Epithelial cell of proximal tubule (primary cell): ENCODE results near the gene SLC26A11. TPM values are rescaled to one million over a fixed set of nuclear protein-coding genes. Genes with fewer than 3 reads are reported as not detected.

Experiments used
- DNase-seq: peaks from one replicate; pipeline ENCODE4 v3.0.0-alpha.2; 2011; ENCODE audit warnings: low read depth
- H3K4me3 ChIP-seq: 2 replicates; pipeline ENCODE4 v1.5.1; 2011; ENCODE audit warnings: low read depth, mild to moderate bottlenecking, low read length
- total RNA-seq: library from RNA; depleted of rRNA; stranded (reverse); fragments of >200 nt; gene quantifications from 2 replicates; pipeline ENCODE4 v1.2.3, GENCODE V29; 2015
- TF ChIP-seq, protein P1 (sequence below): conservative IDR thresholded peaks from 2 replicates; pipeline ENCODE4 v1.5.1; 2012; ENCODE audit warnings: low read depth, mild to moderate bottlenecking, low read length

The SLC26A11 gene
- total RNA-seq, 1 donor from 2014 or later, result 7.6 TPM

DNA sequence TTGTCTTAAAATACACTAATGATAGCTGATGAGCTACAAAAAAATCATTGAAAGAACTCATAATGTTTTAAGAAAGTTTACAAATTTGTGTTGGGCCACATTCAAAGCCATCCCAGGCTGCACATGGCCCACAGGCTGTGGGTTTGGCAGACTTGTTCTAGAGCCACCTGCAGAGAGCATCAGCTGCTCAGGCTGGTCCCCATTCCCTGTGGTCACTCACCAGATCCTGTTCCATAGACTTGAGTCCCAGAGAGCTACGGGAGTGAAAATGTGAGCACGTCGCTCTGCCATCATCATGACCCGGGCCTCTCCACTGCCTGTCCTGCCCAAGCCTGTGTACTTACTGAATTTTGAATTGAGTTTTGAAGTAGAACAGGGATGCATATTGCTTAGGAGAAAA, 6.9 kb downstream of the SLC26A11 start:
- no peak overlapping the region for H3K4me3 ChIP-seq
- no peak for DNase-seq
- TF ChIP-seq, protein P1, sequence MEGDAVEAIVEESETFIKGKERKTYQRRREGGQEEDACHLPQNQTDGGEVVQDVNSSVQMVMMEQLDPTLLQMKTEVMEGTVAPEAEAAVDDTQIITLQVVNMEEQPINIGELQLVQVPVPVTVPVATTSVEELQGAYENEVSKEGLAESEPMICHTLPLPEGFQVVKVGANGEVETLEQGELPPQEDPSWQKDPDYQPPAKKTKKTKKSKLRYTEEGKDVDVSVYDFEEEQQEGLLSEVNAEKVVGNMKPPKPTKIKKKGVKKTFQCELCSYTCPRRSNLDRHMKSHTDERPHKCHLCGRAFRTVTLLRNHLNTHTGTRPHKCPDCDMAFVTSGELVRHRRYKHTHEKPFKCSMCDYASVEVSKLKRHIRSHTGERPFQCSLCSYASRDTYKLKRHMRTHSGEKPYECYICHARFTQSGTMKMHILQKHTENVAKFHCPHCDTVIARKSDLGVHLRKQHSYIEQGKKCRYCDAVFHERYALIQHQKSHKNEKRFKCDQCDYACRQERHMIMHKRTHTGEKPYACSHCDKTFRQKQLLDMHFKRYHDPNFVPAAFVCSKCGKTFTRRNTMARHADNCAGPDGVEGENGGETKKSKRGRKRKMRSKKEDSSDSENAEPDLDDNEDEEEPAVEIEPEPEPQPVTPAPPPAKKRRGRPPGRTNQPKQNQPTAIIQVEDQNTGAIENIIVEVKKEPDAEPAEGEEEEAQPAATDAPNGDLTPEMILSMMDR, result no peak

GRCh38 chr17:80227666-80228065, 7.4 kb downstream of the SLC26A11 start:
- TF ChIP-seq, protein P1, result no peak
- no peak for DNase-seq
- no peak overlapping the region for H3K4me3 ChIP-seq

GRCh38 chr17:80228477-80228876, 8.2 kb downstream of the SLC26A11 start:
- TF ChIP-seq, protein P1, result no peak
- no peak for DNase-seq
- H3K4me3 ChIP-seq, result no peak overlapping the region

DNA sequence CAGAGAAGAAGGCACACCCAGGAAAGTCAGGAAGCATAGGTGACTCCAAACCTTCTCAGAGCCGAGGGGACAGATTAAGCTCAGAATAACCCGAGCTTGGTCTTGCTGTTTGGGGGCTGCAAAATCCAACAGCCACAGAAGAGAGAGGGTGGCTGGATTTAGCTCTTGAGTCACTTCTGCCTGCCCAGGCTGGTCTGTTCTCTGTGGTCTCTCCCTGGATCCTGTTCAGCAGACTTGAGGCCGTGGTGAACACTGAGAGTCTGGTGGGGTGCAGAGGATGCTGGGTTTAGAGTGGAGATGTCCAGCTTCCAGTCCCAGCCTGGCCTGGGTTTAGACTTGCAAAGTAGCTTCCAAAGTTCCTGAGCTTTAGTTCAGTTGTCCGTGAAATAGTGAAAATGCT, 8.8 kb downstream of the SLC26A11 start:
- DNase-seq, result no peak
- TF ChIP-seq, protein P1, result no peak
- no peak overlapping the region for H3K4me3 ChIP-seq

DNA sequence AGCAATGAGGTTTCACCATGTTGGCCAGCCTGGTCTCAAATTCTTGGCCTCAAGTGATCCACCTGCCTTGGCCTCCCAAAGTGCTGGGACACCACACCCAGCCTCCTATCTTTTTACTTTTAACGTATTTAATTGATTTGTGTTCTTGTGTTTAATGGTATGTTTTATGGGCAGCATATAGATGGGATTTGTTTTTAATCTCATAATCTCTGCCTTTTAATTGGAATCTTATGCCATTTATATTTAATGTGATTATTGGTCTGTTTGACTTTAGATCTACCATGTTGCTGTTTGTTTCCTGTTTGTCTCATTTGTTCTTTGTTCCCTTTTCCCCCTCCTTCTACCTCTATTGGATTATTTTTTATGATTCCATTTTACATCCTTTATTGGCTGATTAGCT, 12.2 kb downstream of the SLC26A11 start:
- H3K4me3 ChIP-seq, result no peak overlapping the region
- DNase-seq, result no peak
- TF ChIP-seq, protein P1, result no peak

GRCh38 chr17:80233202-80233601, 13.0 kb downstream of the SLC26A11 start:
- H3K4me3 ChIP-seq, result no peak overlapping the region
- TF ChIP-seq, protein P1, result no peak
- DNase-seq, result no peak

- H3K4me3 ChIP-seq, result no peak overlapping the region
- TF ChIP-seq, protein P1, result no peak
- DNase-seq, result no peak
These were observed 16.7 kb downstream of the SLC26A11 start for GRCh38 chr17:80236911-80237310.
